COLO829 (cell line): ENCODE data around the gene FNDC3A.
"Not testable (repeated sequence)": the region's sequence is repeated elsewhere in the genome, so short reads cannot be mapped to it uniquely, and the experiment has no call there.

Experiments
- DNase-seq: peaks from one replicate; pipeline ENCODE4 v3.0.0; 2012; ENCODE audit warnings: low spot score

The FNDC3A gene

GRCh38 chr13:49030213-49030612, 54.5 kb downstream of the FNDC3A start:
- no peak for DNase-seq

GRCh38 chr13:49040872-49041271, 65.2 kb downstream of the FNDC3A start:
- no peak for DNase-seq

GRCh38 chr13:49042476-49042875, 66.8 kb downstream of the FNDC3A start:
- DNase-seq, result no peak

GRCh38 chr13:49044008-49044407, 68.3 kb downstream of the FNDC3A start:
- no peak for DNase-seq

- DNase-seq, result no peak
Observed at GRCh38 chr13:49044836-49045235, 69.1 kb downstream of the FNDC3A start.

GRCh38 chr13:49046002-49046401, 70.3 kb downstream of the FNDC3A start:
- DNase-seq, result no peak

GRCh38 chr13:49046519-49046918, 70.8 kb downstream of the FNDC3A start:
- no peak for DNase-seq

GRCh38 chr13:49052813-49053212, 77.1 kb downstream of the FNDC3A start:
- DNase-seq, result no peak

GRCh38 chr13:49053215-49053614, 77.5 kb downstream of the FNDC3A start:
- no peak for DNase-seq

GRCh38 chr13:49053906-49054305, 78.2 kb downstream of the FNDC3A start:
- DNase-seq, result no peak

- DNase-seq, result no peak
Observed at GRCh38 chr13:49055021-49055420, 79.3 kb downstream of the FNDC3A start.

- no peak for DNase-seq
Observed at GRCh38 chr13:49057176-49057575, 81.5 kb downstream of the FNDC3A start.

- DNase-seq, result no peak
Observed at GRCh38 chr13:49058761-49059160, 83.0 kb downstream of the FNDC3A start.

GRCh38 chr13:49060678-49061387, 85.1 kb downstream of the FNDC3A start:
- no peak for DNase-seq

- not testable (repeated sequence) for DNase-seq
Observed at GRCh38 chr13:49061388-49061752, 85.7 kb downstream of the FNDC3A start.

GRCh38 chr13:49062297-49062896, 86.7 kb downstream of the FNDC3A start:
- no peak for DNase-seq

GRCh38 chr13:49063011-49063410, 87.3 kb downstream of the FNDC3A start:
- DNase-seq, result no peak

GRCh38 chr13:49063497-49063896, 87.8 kb downstream of the FNDC3A start:
- DNase-seq, result no peak

- no peak for DNase-seq
Observed at GRCh38 chr13:49064476-49064875, 88.8 kb downstream of the FNDC3A start.

GRCh38 chr13:49066856-49067255, 91.1 kb downstream of the FNDC3A start:
- no peak for DNase-seq

- not testable (repeated sequence) for DNase-seq
Observed at GRCh38 chr13:49068498-49068897, 92.8 kb downstream of the FNDC3A start.

- DNase-seq, result not testable (repeated sequence)
Observed at GRCh38 chr13:49070021-49070420, 94.3 kb downstream of the FNDC3A start.

- no peak for DNase-seq
Observed at GRCh38 chr13:49071341-49071937, 95.7 kb downstream of the FNDC3A start.
